GM19099 (cell line): ENCODE measurements around the gene SRGAP3.

Experiments
- POLR2A ChIP-seq: IDR thresholded peaks from 3 replicates; pipeline ENCODE4 v1.6.1; 2011; ENCODE audit warnings: low read depth; ENCODE audit not compliant: insufficient read length; ENCODE audit errors: extremely low read depth

The SRGAP3 gene

GRCh38 chr3:9266716-9267115 is 17.3 kb upstream of the SRGAP3 start:
- TF ChIP-seq POLR2A, result no peak

- TF ChIP-seq POLR2A, result no peak
Measured at GRCh38 chr3:9260305-9260704, 10.9 kb upstream of the SRGAP3 start.

- no peak for TF ChIP-seq POLR2A
Measured at GRCh38 chr3:9257092-9257491, 7.6 kb upstream of the SRGAP3 start.

- TF ChIP-seq POLR2A, result no peak
Measured at GRCh38 chr3:9255976-9256375, 6.5 kb upstream of the SRGAP3 start.

- no peak for TF ChIP-seq POLR2A
Measured at GRCh38 chr3:9254764-9255163, 5.3 kb upstream of the SRGAP3 start.

- TF ChIP-seq POLR2A, result no peak
Measured at GRCh38 chr3:9253327-9253726, 3.9 kb upstream of the SRGAP3 start.

GRCh38 chr3:9251055-9251786 is 1.8 kb upstream of the SRGAP3 start:
- no peak for TF ChIP-seq POLR2A

- TF ChIP-seq POLR2A, result no peak
Measured at GRCh38 chr3:9250236-9250635, 790 bp upstream of the SRGAP3 start.

- no peak for TF ChIP-seq POLR2A
Measured at GRCh38 chr3:9248522-9249271, 749 bp downstream of the SRGAP3 start.

GRCh38 chr3:9247941-9248521 is 1.4 kb downstream of the SRGAP3 start:
- no peak for TF ChIP-seq POLR2A

- TF ChIP-seq POLR2A, result no peak
Measured at GRCh38 chr3:9247361-9247940, 2.0 kb downstream of the SRGAP3 start.

- no peak for TF ChIP-seq POLR2A
Measured at GRCh38 chr3:9246189-9246588, 3.3 kb downstream of the SRGAP3 start.

- TF ChIP-seq POLR2A, result no peak
Measured at GRCh38 chr3:9244495-9245183, 4.8 kb downstream of the SRGAP3 start.

- TF ChIP-seq POLR2A, result no peak
Measured at GRCh38 chr3:9241956-9242355, 7.5 kb downstream of the SRGAP3 start.

- no peak for TF ChIP-seq POLR2A
Measured at GRCh38 chr3:9239680-9240079, 9.8 kb downstream of the SRGAP3 start.
